Erythroblast (primary cell): ENCODE results near the gene R3HDM1.

Experiments used
- GATA1 ChIP-seq: IDR thresholded peaks from 2 replicates; pipeline ENCODE4 v1.6.1; 2011; ENCODE audit warnings: low read depth, mild to moderate bottlenecking, control low read depth, low read length, moderate library complexity
- POLR2A ChIP-seq: IDR thresholded peaks from 2 replicates; pipeline ENCODE4 v1.6.1; 2011; ENCODE audit warnings: mild to moderate bottlenecking, low read length

- no peak for TF ChIP-seq POLR2A
- no peak for TF ChIP-seq GATA1
These were observed 59.5 kb downstream of the R3HDM1 start for GRCh38 chr2:135590619-135591260.
